HG03469 (cell line): Measurements from ENCODE around the gene ABCG2.
"Not testable (repeated sequence)": the region's sequence is repeated elsewhere in the genome, so short reads cannot be mapped to it uniquely, and the experiment has no call there.

Experiments used
- ATAC-seq: cut with Tn5 transposase; IDR thresholded peaks from one replicate; pipeline ENCODE4 v1.9.1; 2021; ENCODE audit warnings: mild to moderate bottlenecking, moderate library complexity, moderate number of reproducible peaks; ENCODE audit not compliant: unreplicated experiment

Gene ABCG2

GRCh38 chr4:88169298-88169697 lies 10.9 kb upstream of the ABCG2 start:
- ATAC-seq: no peak

- no peak for ATAC-seq
Observed at GRCh38 chr4:88166608-88167007, 8.2 kb upstream of the ABCG2 start.

GRCh38 chr4:88163336-88163735 lies 4.9 kb upstream of the ABCG2 start:
- ATAC-seq: no peak

GRCh38 chr4:88162626-88163025 lies 4.2 kb upstream of the ABCG2 start:
- no peak for ATAC-seq

GRCh38 chr4:88159229-88159725 lies 838 bp upstream of the ABCG2 start:
- ATAC-seq: no peak

GRCh38 chr4:88158038-88158488 lies 376 bp downstream of the ABCG2 start:
- ATAC-seq: no peak

- not testable (repeated sequence) for ATAC-seq
Observed at GRCh38 chr4:88152331-88152730, 6.1 kb downstream of the ABCG2 start.

GRCh38 chr4:88148560-88148959 lies 9.9 kb downstream of the ABCG2 start:
- no peak for ATAC-seq

GRCh38 chr4:88147799-88148217 lies 10.6 kb downstream of the ABCG2 start:
- ATAC-seq: no peak

- ATAC-seq: no peak
Observed at GRCh38 chr4:88146891-88147290, 11.5 kb downstream of the ABCG2 start.

GRCh38 chr4:88144866-88145300 lies 13.6 kb downstream of the ABCG2 start:
- ATAC-seq: no peak

- no peak for ATAC-seq
Observed at GRCh38 chr4:88144048-88144447, 14.4 kb downstream of the ABCG2 start.

- no peak for ATAC-seq
Observed at GRCh38 chr4:88143504-88143903, 14.9 kb downstream of the ABCG2 start.

- no peak for ATAC-seq
Observed at GRCh38 chr4:88138561-88138960, 19.9 kb downstream of the ABCG2 start.

GRCh38 chr4:88137112-88137511 lies 21.3 kb downstream of the ABCG2 start:
- ATAC-seq: no peak

- no peak for ATAC-seq
Observed at GRCh38 chr4:88136249-88136648, 22.2 kb downstream of the ABCG2 start.

- no peak for ATAC-seq
Observed at GRCh38 chr4:88135356-88135663, 23.1 kb downstream of the ABCG2 start.

GRCh38 chr4:88134536-88135355 lies 23.7 kb downstream of the ABCG2 start:
- no peak for ATAC-seq

- no peak for ATAC-seq
Observed at GRCh38 chr4:88134111-88134510, 24.3 kb downstream of the ABCG2 start.

GRCh38 chr4:88130544-88131305 lies 27.7 kb downstream of the ABCG2 start:
- no peak for ATAC-seq

GRCh38 chr4:88130003-88130402 lies 28.4 kb downstream of the ABCG2 start:
- no peak for ATAC-seq

GRCh38 chr4:88122260-88122659 lies 36.2 kb downstream of the ABCG2 start:
- not testable (repeated sequence) for ATAC-seq
